ENCODE data around the gene PXYLP1.

PXYLP1 gene

GRCh38 chr3:141331377-141332318, 100.0 kb downstream of the PXYLP1 start:
- TF ChIP-seq CTCF (IDR thresholded peaks at IDR 0.05; ENCODE audit: extremely low read depth, missing control alignments): no peak
- no peak for DNase-seq (ENCODE audit: low spot score)

GRCh38 chr3:141332416-141332815, 100.8 kb downstream of the PXYLP1 start:
- TF ChIP-seq CTCF (IDR thresholded peaks at IDR 0.05; ENCODE audit: extremely low read depth, missing control alignments): no peak
- DNase-seq (ENCODE audit: low spot score): no peak

- TF ChIP-seq CTCF (IDR thresholded peaks at IDR 0.05; ENCODE audit: extremely low read depth, missing control alignments): no peak
- DNase-seq (ENCODE audit: low spot score): no peak
Observed at GRCh38 chr3:141333836-141334626, 102.4 kb downstream of the PXYLP1 start.

- TF ChIP-seq CTCF (IDR thresholded peaks at IDR 0.05; ENCODE audit: extremely low read depth, missing control alignments): no peak
Observed at GRCh38 chr3:141334627-141335250, 103.1 kb downstream of the PXYLP1 start.

GRCh38 chr3:141335531-141336061, 104.0 kb downstream of the PXYLP1 start:
- DNase-seq (ENCODE audit: low spot score): no peak
- TF ChIP-seq CTCF (IDR thresholded peaks at IDR 0.05; ENCODE audit: extremely low read depth, missing control alignments): no peak

More at GRCh38 chr3:141334627-141335250, 103.1 kb downstream of the PXYLP1 start:
- no peak for DNase-seq (ENCODE audit: low spot score)

GRCh38 chr3:141336672-141337522, 105.3 kb downstream of the PXYLP1 start:
- no peak for TF ChIP-seq CTCF (IDR thresholded peaks at IDR 0.05; ENCODE audit: extremely low read depth, missing control alignments)
- peak; percentile 72 for DNase-seq (ENCODE audit: low spot score)
